Transverse colon (tissue), 3 donors: ENCODE measurements around the gene PORCN.
"Not testable (repeated sequence)": the region's sequence is repeated elsewhere in the genome, so short reads cannot be mapped to it uniquely, and the experiment has no call there.

ENCODE experiments used
- POLR2A ChIP-seq: fragments of 450-650 bp; IDR thresholded peaks from one replicate; pipeline ENCODE4 v1.6.1; 2016; ENCODE audit warnings: antibody characterized with exemption, mild to moderate bottlenecking, moderate library complexity
- TF ChIP-seq, protein P1 (sequence below), 5 experiments: fragments of 200-600 bp in 3 of 5; fragments of 450-650 bp in 2 of 5; sonication (generic) in 3 of 5; IDR thresholded peaks; 1 replicate in 2 of 5; 2 replicates in 3 of 5; pipeline ENCODE4 v1.5.1; 2016 to 2017; ENCODE audit warnings: antibody characterized with exemption in 5 of 5, inconsistent platforms in 3 of 5, mild to moderate bottlenecking in 2 of 5, moderate library complexity in 1 of 5

DNA sequence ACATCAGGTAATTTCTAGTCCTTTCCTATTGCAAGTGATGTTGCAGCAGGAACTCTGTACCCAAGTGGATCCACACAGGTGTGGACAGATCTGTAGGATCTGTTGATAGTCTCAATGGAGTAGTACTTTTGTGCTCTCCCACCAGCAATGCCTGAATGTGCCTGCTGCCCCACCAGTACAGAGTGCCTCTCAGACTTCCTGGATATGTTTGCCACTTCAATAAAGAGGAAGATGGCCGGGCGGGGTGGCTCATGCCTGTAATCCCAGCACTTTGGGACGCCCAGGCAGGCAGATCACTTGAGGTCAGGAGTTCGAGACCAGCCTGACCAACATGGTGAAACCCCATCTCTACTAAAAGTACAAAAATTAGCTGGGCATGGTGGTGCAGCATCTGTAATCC, 10.7 kb downstream of the PORCN start:
- TF ChIP-seq, protein P1, sequence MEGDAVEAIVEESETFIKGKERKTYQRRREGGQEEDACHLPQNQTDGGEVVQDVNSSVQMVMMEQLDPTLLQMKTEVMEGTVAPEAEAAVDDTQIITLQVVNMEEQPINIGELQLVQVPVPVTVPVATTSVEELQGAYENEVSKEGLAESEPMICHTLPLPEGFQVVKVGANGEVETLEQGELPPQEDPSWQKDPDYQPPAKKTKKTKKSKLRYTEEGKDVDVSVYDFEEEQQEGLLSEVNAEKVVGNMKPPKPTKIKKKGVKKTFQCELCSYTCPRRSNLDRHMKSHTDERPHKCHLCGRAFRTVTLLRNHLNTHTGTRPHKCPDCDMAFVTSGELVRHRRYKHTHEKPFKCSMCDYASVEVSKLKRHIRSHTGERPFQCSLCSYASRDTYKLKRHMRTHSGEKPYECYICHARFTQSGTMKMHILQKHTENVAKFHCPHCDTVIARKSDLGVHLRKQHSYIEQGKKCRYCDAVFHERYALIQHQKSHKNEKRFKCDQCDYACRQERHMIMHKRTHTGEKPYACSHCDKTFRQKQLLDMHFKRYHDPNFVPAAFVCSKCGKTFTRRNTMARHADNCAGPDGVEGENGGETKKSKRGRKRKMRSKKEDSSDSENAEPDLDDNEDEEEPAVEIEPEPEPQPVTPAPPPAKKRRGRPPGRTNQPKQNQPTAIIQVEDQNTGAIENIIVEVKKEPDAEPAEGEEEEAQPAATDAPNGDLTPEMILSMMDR (IDR thresholded peaks at IDR 0.05) = not testable (repeated sequence)
- TF ChIP-seq POLR2A = not testable (repeated sequence)
